Heart right ventricle (tissue), 16 donors: ENCODE data around the gene KCNIP1. TPM values are rescaled to one million over a fixed set of nuclear protein-coding genes. Genes with fewer than 3 reads are reported as not detected.

Experiments
- ATAC-seq, 8 donors: fragments of 200-7000 bp; cut with Tn5 transposase; one replicate each; pipeline ENCODE4 v1.9.1; 2020; ENCODE audit warnings: mild to moderate bottlenecking in 8 of 8, moderate library complexity in 8 of 8, moderate number of reproducible peaks in 1 of 8
- DNase-seq, 2 donors: peaks; one replicate each; pipeline ENCODE4 v3.0.0-alpha.2; 2020
- H3K27ac ChIP-seq, 10 donors: fragments of 200-600 bp; sonication (generic) in 2 of 10; one replicate each; pipeline versions ENCODE4 v1.5.0 to v1.8.0; 2020 to 2022; ENCODE audit warnings: mild to moderate bottlenecking in 3 of 10
- H3K27me3 ChIP-seq, 7 donors: fragments of 200-600 bp; one replicate each; pipeline ENCODE4 v1.8.0; 2021 to 2022; ENCODE audit warnings: mild to moderate bottlenecking in 2 of 7
- H3K36me3 ChIP-seq, 9 donors: fragments of 200-600 bp; sonication (generic) in 1 of 9; one replicate each; pipeline versions ENCODE4 v1.5.0 to v1.8.0; 2020 to 2022; ENCODE audit warnings: mild to moderate bottlenecking in 2 of 9
- H3K4me1 ChIP-seq, 9 donors: fragments of 200-600 bp; sonication (generic) in 1 of 9; one replicate each; pipeline versions ENCODE4 v1.5.0 to v1.8.0; 2020 to 2022; ENCODE audit warnings: mild to moderate bottlenecking in 4 of 9
- H3K4me3 ChIP-seq, 10 donors: fragments of 200-600 bp; sonication (generic) in 2 of 10; one replicate each; pipeline versions ENCODE4 v1.5.0 to v1.8.0; 2020 to 2022; ENCODE audit warnings: mild to moderate bottlenecking in 7 of 10, moderate library complexity in 2 of 10
- H3K9me3 ChIP-seq, 11 donors: fragments of 200-600 bp in 10 of 11; sonication (generic) in 2 of 11; one replicate each; pipeline versions ENCODE4 v1.5.0 to v1.8.0; 2013 to 2022; ENCODE audit warnings: mild to moderate bottlenecking in 2 of 11, control low read depth in 1 of 11, moderate library complexity in 1 of 11
- WGBS, 2 donors: extraction: QIAGEN DNeasy Blood & Tissue Kit; methylation state at CpG; one replicate each; pipeline ENCODE4 v1.1.7; 2013; ENCODE audit warnings: inconsistent platforms in 1 of 2; 5-methylcytosine and 5-hydroxymethylcytosine counted together
- intact Hi-C, 10 donors: fragments of 100-400 bp; cut with DNase I; formaldehyde crosslinking; loops; one replicate each; pipeline versions ENCODE4 v1.11.1 to v1.14.2; 2022
- polyA plus RNA-seq, 2 donors: library from polyadenylated mRNA; stranded (reverse); fragments of 200-250 nt; gene quantifications; one replicate each; pipeline ENCODE4 v1.2.3, GENCODE V29; 2013
- total RNA-seq, 10 donors: library from RNA; stranded (reverse); fragmentation: NEBNext Ultra II Directional in 3 of 10; extraction: Animal tissue kit (Norgen Biotek cat#: 25700) in 3 of 10; gene quantifications; one replicate each; pipeline versions ENCODE4 v1.2.1 to v1.2.4, GENCODE V29; 2021 to 2023
- TF ChIP-seq, protein P1 (sequence below), 9 donors: fragments of 200-600 bp; sonication (generic) in 2 of 9; IDR thresholded peaks; one replicate each; pipeline versions ENCODE4 v1.5.0 to v1.8.0; 2021 to 2022; ENCODE audit warnings: antibody characterized with exemption in 9 of 9, mild to moderate bottlenecking in 5 of 9, moderate library complexity in 1 of 9
- donor health status: Arrhythmogenic right ventricular cardiomyopathy.
- donor health status: ischemic (EF 13 %, LVEDD 7.1; RV severe dilation, severe dysfunction).
- donor health status: healthy with polysubstance abuse.
- donor health status: DM: no; HTN: yes; CAD: no.
- donor health status: DM: no; HTN: no; CAD: no.
- donor health status: ischemic (EF 25% LVEDD 6.9; RV normal size, moderate dysfunction).
- donor health status: ischemic (EF 25% LVEDD 5.7; RV mildly dilated, moderate dysfunction).
- donor health status: healthy.
- donor health status: DM: yes; HTN: yes; CAD: no.
- donor health status: Ischemic cardiomyopathy.
- donor health status: ischemic (EF 35%, LVEDD 5.7; RV mildly dilated, moderate dysfunction).
- donor health status: nonischemic (EF 11% LVEDD 7.7; RV severe dilation, severe dysfunction).
- donor health status: DM: yes; HTN: yes; CAD: no.
- donor health status: PGD.
- donor health status: ischemic (EF 29% LVEDD 5.4; RV normal size, mild dysfunction).
- donor health status: nonischemic (EF 23%, LVEDD 6.1; RV moderate dilation, normal function).

The KCNIP1 gene
- total and polyA plus RNA-seq, 12 donors = 0.06 to 0.67 (median 0.21) TPM; not detected in 7

DNA sequence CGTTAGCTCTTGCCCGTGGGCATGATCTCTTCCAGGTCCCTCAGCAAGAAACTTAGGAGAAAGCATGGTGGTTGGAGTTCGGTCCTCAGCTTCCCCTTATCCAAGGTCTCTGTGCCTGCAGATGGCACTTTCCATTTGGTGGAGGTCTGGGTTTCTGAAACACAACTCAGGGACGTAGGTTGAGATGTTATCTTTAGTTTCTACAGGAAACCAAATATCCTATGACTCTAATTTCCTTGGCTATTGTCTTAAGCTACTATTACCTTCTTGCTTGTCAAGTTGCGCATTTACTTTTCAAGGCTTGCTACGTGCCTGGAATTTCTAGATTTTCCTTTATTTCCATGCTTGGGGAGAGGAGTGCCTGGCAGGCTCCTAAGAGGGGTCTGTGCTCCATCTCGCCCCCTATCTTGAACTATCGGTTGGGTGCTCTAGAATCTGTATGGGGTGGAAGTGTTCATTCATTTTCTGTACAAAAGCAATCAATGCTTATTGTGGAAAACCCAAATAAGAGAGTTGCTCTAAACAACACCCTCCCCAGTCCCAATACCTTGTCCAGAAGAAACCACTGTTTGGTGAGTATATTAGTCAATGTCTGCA lies 32.9 kb upstream of the KCNIP1 start:
- intact Hi-C loops = no loop called here
- DNase-seq = no peak
- Histone ChIP-seq H3K27ac (no peak overlapping the region), H3K27me3 (peaks cover 0 to 4% (median 0%) of the 10 kb centered on the region in 7 donors), H3K36me3 (no peaks in the 10 kb centered on the region), H3K9me3 (no peaks in the 10 kb centered on the region), H3K4me1 (peaks cover 0 to 18% (median 0%) of the 10 kb centered on the region in 9 donors), H3K4me3 (no peak overlapping the region)
- TF ChIP-seq, protein P1, sequence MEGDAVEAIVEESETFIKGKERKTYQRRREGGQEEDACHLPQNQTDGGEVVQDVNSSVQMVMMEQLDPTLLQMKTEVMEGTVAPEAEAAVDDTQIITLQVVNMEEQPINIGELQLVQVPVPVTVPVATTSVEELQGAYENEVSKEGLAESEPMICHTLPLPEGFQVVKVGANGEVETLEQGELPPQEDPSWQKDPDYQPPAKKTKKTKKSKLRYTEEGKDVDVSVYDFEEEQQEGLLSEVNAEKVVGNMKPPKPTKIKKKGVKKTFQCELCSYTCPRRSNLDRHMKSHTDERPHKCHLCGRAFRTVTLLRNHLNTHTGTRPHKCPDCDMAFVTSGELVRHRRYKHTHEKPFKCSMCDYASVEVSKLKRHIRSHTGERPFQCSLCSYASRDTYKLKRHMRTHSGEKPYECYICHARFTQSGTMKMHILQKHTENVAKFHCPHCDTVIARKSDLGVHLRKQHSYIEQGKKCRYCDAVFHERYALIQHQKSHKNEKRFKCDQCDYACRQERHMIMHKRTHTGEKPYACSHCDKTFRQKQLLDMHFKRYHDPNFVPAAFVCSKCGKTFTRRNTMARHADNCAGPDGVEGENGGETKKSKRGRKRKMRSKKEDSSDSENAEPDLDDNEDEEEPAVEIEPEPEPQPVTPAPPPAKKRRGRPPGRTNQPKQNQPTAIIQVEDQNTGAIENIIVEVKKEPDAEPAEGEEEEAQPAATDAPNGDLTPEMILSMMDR (IDR thresholded peaks at IDR 0.05) = no peak
- WGBS, 2 donors = 78 to 80% methylated on average over 8 of the region's 8 CpGs
- no peak for ATAC-seq

DNA sequence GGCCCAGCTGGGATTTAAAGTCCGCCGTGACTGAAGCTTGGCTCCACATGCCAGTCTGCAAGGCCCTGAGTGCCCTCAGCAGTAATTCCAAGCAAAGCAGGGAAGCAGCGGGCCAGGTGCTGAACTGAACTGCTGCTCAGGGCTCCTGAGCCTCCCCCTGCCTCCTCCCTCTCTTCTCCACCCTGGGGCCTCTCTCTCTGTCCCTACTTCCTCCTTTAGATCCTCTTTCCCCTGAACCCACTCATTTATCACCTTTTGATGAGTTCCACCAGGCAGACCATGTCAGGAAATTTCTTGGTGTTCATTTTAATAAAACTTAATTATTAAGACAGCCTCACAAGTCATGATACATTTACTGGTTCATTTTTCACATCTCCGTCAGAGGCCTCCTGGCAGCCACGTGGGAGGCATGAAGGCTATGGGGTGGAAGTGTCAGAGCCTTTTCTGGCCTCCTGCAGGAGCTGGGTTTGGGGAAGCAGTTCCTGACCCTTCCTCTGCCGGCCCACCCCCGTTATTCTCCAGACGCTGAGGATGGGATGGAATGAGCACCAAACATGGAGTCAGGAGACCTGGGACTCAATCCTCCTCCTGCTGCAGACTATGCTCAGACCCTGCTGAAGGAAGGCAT lies 32.2 kb upstream of the KCNIP1 start:
- no peak for ATAC-seq
- TF ChIP-seq, protein P1 (IDR thresholded peaks at IDR 0.05) = no peak
- DNase-seq = no peak
- 77 to 85% methylated on average over 8 of the region's 8 CpGs for WGBS, 2 donors
- H3K9me3 ChIP-seq = no peaks in the 10 kb centered on the region
- H3K36me3 ChIP-seq = no peaks in the 10 kb centered on the region
- peaks cover 0 to 17% (median 0%) of the 10 kb centered on the region in 9 donors for H3K4me1 ChIP-seq
- intact Hi-C loops = no loop called here
- H3K27me3 ChIP-seq = peaks cover 0 to 4% (median 0%) of the 10 kb centered on the region in 7 donors
- H3K27ac ChIP-seq = no peak overlapping the region
- H3K4me3 ChIP-seq = no peak overlapping the region

DNA sequence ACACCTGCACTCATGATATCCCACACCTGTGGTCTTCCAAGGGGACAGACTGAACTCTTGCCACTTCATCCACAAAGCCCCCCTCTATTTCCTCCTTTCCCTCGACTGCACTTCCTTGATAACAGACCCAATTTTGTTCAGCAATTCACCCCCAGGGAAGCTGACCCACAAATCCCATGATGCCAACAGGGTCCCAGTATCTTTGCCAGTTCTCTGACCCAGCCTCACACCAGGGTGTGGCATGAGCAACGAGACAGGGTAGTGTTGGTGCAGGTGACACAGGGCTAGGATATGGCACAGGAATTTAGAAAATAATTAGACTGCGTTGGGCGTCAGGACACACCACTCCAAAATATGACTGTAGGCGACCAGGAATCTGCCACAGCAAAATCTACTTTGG lies 30.2 kb upstream of the KCNIP1 start:
- H3K27me3 ChIP-seq = peaks cover 0 to 4% (median 0%) of the 10 kb centered on the region in 7 donors
- H3K36me3 ChIP-seq = no peaks in the 10 kb centered on the region
- peaks cover 0 to 8% (median 0%) of the 10 kb centered on the region in 9 donors for H3K4me1 ChIP-seq
- intact Hi-C loops = no loop called here
- H3K4me3 ChIP-seq = no peak overlapping the region
- 68 to 72% methylated on average over 5 of the region's 5 CpGs for WGBS, 2 donors
- TF ChIP-seq, protein P1 (IDR thresholded peaks at IDR 0.05) = no peak
- H3K27ac ChIP-seq = no peak overlapping the region
- no peaks in the 10 kb centered on the region for H3K9me3 ChIP-seq
- no peak for ATAC-seq
- no peak for DNase-seq

DNA sequence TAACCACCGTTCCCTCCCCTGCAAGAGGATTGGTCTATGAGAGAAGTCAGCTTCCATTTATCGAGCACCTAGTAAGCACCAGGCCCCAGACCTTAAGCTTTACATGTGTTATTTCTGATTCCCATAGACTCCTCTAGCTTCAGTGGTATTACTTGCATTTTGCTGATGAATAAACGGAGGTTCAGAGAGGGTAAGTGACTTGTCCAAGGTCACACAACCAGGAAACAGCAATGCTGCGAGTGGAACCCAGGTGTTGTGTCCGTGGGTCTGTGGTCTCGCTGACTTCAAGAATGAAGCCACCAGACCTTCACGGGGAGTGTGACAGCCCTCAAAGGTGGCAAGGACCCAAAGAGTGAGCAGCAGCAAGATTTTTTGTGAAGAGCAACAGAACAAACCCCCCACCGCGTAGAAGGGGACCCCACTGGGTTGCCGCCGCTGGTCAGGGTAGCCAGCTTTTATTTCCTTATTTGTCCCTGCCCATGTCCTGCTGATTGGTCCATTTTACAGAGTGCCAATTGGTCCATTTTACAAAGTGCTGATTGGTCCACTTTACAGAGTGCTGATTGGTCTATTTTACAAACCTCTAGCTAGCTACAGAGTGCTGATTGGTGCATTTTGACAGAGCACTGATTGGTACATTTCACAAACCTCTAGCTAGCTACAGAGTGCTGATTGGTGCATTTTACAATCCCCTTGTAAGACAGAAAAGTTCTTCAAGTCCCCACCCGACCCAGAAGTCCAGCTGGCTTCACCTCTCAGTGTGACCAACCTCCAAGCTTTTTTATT lies 29.1 kb upstream of the KCNIP1 start:
- DNase-seq = no peak
- Histone ChIP-seq H3K4me1 (peaks cover 0 to 8% (median 0%) of the 10 kb centered on the region in 9 donors), H3K27me3 (peaks cover 0 to 4% (median 0%) of the 10 kb centered on the region in 7 donors), H3K9me3 (no peaks in the 10 kb centered on the region), H3K4me3 (no peak overlapping the region), H3K36me3 (no peaks in the 10 kb centered on the region), H3K27ac (peak overlapping the region in 1 of 10 donors; percentile 32)
- TF ChIP-seq, protein P1 (IDR thresholded peaks at IDR 0.05) = no peak
- no peak for ATAC-seq
- intact Hi-C loops = no loop called here
- 94 to 95% methylated on average over 12 of the region's 12 CpGs for WGBS, 2 donors
